ENCODE measurements around the gene PLA2G2E.

- no peak for TF ChIP-seq CTCF (IDR thresholded peaks at IDR 0.05)
- no peak for TF ChIP-seq POLR2A (IDR thresholded peaks at IDR 0.05)
Measured at GRCh38 chr1:19967808-19968207, 44.4 kb upstream of the PLA2G2E start.
